K562 (cell line): ENCODE measurements around the gene CSAD.

Experiments
- ARNT ChIP-seq, 2 experiments: fragments of 450-650 bp; IDR thresholded peaks; 2 replicates each; pipeline ENCODE4 v1.6.1; 2016; ENCODE audit warnings: mild to moderate bottlenecking in 1 of 2
- ETV6 ChIP-seq, 3 experiments: fragments of 150-350 bp in 1 of 3; sonication (generic) in 1 of 3; formaldehyde crosslinking in 1 of 3; IDR thresholded peaks; 2 replicates each; pipeline versions ENCODE4 v1.6.1 to v1.8.0; 2014 to 2022; ENCODE audit warnings: borderline replicate concordance in 2 of 3, low read depth in 2 of 3, antibody characterized with exemption in 1 of 3, low read length in 1 of 3, mild to moderate bottlenecking in 1 of 3, missing genetic modification reagents in 1 of 3
- EZH2 ChIP-seq: IDR thresholded peaks from 2 replicates; pipeline ENCODE4 v1.6.1; 2012; ENCODE audit warnings: low read depth, mild to moderate bottlenecking, inconsistent platforms, low read length, borderline replicate concordance
- HDAC6 ChIP-seq: IDR thresholded peaks from 2 replicates; pipeline ENCODE4 v1.6.1; 2012; ENCODE audit warnings: low read depth, mild to moderate bottlenecking, control low read depth, inconsistent platforms, low read length, moderate library complexity
- KLF16 ChIP-seq: IDR thresholded peaks from 2 replicates; pipeline ENCODE4 v1.6.1; 2016; ENCODE audit warnings: antibody characterized with exemption
- TF ChIP-seq, protein P1 (sequence below): sonication (generic); formaldehyde crosslinking; IDR thresholded peaks from 2 replicates; pipeline ENCODE4 v1.8.0; 2022; ENCODE audit warnings: mild to moderate bottlenecking, missing genetic modification reagents
- TF ChIP-seq, protein P2 (sequence below): fragments of 450-650 bp; IDR thresholded peaks from 2 replicates; pipeline ENCODE4 v1.6.1; 2016; ENCODE audit warnings: mild to moderate bottlenecking
- TF ChIP-seq, protein P3 (sequence below): fragments of 150-350 bp; IDR thresholded peaks from 2 replicates; pipeline ENCODE4 v1.6.1; 2014; ENCODE audit warnings: low read depth, mild to moderate bottlenecking, low read length, borderline replicate concordance
- TF ChIP-seq, protein P4 (sequence below): sonication (generic); formaldehyde crosslinking; IDR thresholded peaks from 2 replicates; pipeline ENCODE4 v1.9.0; 2022; ENCODE audit warnings: mild to moderate bottlenecking, missing genetic modification reagents

DNA sequence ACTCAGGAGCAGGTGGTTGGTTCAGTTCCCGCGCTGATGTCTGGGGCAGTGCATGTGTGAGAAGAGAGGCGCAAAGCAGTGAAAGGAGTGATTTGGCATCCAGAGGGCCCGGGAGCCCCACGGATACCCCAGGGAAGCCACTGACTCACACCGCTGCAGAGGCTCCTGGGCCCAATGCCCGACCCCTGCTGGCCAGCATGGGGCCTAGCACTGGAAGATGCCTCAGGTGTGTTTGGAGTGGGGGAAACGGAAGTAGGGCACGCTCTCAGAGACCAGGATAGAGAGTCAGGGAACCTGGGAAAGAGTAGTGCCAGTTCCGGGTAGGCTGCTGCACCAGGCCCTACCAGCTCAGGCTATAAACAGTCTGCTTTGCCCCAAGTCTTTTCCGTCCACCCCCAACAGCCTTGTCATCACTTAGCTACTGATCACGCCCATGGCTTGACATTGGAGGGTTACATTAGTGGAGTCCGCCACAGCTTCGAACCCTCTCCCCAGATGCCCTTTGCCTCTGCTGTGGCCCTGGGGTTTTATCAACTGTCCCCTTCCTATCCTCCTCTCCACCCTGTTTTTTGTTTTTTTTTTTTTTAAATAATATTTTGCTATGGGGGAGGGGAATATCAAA is 9.5 kb upstream of the CSAD start:
- TF ChIP-seq, protein P1, sequence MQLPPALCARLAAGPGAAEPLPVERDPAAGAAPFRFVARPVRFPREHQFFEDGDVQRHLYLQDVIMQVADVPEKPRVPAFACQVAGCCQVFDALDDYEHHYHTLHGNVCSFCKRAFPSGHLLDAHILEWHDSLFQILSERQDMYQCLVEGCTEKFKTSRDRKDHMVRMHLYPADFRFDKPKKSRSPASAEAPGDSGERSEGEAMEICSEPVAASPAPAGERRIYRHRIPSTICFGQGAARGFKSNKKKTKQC (CRISPR knock-in tag) = no peak
- no peak for TF ChIP-seq ARNT (IDR thresholded peaks at IDR 0.05)
- TF ChIP-seq ETV6 (IDR thresholded peaks at IDR 0.05; ENCODE audit: borderline replicate concordance in 1 of 2, low read depth in 2 of 2, low read length in 1 of 2) = no peak
- TF ChIP-seq ETV6 (CRISPR knock-in tag; IDR thresholded peaks at IDR 0.05; ENCODE audit: borderline replicate concordance) = no peak
- TF ChIP-seq EZH2 = no peak
- TF ChIP-seq HDAC6 = no peak
- TF ChIP-seq, protein P2, sequence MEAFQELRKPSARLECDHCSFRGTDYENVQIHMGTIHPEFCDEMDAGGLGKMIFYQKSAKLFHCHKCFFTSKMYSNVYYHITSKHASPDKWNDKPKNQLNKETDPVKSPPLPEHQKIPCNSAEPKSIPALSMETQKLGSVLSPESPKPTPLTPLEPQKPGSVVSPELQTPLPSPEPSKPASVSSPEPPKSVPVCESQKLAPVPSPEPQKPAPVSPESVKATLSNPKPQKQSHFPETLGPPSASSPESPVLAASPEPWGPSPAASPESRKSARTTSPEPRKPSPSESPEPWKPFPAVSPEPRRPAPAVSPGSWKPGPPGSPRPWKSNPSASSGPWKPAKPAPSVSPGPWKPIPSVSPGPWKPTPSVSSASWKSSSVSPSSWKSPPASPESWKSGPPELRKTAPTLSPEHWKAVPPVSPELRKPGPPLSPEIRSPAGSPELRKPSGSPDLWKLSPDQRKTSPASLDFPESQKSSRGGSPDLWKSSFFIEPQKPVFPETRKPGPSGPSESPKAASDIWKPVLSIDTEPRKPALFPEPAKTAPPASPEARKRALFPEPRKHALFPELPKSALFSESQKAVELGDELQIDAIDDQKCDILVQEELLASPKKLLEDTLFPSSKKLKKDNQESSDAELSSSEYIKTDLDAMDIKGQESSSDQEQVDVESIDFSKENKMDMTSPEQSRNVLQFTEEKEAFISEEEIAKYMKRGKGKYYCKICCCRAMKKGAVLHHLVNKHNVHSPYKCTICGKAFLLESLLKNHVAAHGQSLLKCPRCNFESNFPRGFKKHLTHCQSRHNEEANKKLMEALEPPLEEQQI = no peak
- TF ChIP-seq, protein P3, sequence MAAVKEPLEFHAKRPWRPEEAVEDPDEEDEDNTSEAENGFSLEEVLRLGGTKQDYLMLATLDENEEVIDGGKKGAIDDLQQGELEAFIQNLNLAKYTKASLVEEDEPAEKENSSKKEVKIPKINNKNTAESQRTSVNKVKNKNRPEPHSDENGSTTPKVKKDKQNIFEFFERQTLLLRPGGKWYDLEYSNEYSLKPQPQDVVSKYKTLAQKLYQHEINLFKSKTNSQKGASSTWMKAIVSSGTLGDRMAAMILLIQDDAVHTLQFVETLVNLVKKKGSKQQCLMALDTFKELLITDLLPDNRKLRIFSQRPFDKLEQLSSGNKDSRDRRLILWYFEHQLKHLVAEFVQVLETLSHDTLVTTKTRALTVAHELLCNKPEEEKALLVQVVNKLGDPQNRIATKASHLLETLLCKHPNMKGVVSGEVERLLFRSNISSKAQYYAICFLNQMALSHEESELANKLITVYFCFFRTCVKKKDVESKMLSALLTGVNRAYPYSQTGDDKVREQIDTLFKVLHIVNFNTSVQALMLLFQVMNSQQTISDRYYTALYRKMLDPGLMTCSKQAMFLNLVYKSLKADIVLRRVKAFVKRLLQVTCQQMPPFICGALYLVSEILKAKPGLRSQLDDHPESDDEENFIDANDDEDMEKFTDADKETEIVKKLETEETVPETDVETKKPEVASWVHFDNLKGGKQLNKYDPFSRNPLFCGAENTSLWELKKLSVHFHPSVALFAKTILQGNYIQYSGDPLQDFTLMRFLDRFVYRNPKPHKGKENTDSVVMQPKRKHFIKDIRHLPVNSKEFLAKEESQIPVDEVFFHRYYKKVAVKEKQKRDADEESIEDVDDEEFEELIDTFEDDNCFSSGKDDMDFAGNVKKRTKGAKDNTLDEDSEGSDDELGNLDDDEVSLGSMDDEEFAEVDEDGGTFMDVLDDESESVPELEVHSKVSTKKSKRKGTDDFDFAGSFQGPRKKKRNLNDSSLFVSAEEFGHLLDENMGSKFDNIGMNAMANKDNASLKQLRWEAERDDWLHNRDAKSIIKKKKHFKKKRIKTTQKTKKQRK = no peak
- TF ChIP-seq, protein P4, sequence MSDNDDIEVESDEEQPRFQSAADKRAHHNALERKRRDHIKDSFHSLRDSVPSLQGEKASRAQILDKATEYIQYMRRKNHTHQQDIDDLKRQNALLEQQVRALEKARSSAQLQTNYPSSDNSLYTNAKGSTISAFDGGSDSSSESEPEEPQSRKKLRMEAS (CRISPR knock-in tag) = no peak
- TF ChIP-seq KLF16 = 0 out of 2 replicates have a peak, but pooled peaks have one; percentile 13
